ENCODE measurements around the gene MICU2.

Gene MICU2, protein sequence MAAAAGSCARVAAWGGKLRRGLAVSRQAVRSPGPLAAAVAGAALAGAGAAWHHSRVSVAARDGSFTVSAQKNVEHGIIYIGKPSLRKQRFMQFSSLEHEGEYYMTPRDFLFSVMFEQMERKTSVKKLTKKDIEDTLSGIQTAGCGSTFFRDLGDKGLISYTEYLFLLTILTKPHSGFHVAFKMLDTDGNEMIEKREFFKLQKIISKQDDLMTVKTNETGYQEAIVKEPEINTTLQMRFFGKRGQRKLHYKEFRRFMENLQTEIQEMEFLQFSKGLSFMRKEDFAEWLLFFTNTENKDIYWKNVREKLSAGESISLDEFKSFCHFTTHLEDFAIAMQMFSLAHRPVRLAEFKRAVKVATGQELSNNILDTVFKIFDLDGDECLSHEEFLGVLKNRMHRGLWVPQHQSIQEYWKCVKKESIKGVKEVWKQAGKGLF

DNA sequence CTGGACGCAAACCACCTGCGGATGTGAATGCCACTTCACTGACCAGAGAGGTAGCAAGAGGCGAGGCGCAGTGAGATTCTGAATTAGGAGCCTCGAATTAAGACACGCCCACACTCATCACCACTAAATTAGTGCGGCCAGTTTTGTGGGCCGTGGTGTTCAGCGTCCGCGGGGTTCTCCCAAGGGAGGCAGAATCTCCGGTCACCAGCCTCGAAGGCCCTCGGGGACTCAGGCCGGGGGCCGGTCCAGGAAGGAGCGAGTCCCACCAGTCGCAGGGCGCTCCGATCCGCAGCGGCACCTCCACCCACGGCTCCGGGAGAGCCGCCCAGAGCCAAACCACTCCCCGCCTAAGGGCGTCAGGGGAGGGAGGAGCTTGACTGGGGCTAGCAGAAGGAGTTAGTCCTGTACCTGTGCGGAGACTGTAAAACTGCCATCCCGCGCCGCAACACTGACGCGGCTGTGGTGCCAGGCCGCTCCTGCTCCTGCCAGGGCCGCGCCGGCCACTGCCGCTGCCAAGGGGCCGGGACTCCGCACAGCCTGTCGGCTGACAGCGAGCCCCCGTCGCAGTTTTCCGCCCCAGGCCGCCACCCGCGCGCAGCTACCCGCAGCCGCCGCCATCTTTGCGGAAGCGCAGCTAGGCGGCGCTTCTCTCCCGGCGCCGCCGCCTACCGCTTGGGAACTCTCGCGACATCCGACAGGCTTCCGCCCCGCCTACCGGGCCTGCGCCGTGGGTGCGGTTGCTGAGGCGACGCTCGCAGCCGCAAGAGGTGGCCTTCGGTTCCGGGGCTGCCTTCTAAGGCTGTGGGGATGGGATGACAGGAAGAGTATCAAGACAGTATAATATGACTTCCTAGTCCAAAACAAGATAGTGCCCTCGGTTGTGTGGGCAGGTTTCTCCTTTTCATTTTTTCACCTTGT lies at the start of gene MICU2:
Gene MICU2, minus strand, starts transcription at position 640 of the 918 bp plus-strand sequence. Its CDS starts 22 bp downstream, at position 618.
- DNase-seq: peak; percentile 76

DNA sequence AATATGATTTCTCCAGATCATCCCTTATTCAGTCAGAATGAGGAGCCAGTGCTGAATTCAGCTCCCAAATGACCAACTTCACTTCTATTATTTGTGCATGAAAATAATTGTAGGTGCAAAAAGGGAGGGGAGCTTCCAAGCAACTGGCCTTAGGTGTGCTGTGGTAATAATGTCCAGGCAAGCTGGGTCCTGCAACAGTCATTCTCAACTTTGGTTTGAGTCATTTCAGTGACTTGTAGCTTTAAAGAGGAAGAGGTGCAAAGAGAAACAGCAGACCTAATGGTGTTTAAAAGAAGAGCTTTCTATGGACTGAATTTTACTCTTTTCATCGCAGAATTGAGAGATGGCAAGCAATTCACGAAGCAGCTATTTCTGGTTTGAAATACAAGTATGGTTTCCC lies 37.7 kb upstream of the MICU2 start:
- no peak for DNase-seq

DNA sequence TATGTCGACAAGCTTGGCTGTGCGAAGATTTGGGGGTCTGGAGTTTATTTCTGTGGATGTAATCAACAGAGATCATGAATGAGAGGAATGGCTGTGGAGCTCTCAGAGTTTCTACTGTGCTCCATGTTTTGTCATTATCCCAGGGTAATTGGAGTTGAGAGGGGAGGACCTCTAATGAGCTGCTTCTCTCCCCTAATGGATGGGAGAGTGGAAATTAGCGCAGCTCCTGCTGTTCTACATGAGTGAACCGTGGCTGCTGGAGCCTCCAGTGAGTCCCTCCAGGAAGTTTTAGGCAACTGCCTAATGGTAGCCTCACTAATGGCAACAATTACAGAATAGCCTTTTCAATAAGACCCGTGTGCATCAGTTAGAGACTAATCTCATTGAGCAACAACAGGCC lies 35.6 kb upstream of the MICU2 start:
- no peak for DNase-seq

DNA sequence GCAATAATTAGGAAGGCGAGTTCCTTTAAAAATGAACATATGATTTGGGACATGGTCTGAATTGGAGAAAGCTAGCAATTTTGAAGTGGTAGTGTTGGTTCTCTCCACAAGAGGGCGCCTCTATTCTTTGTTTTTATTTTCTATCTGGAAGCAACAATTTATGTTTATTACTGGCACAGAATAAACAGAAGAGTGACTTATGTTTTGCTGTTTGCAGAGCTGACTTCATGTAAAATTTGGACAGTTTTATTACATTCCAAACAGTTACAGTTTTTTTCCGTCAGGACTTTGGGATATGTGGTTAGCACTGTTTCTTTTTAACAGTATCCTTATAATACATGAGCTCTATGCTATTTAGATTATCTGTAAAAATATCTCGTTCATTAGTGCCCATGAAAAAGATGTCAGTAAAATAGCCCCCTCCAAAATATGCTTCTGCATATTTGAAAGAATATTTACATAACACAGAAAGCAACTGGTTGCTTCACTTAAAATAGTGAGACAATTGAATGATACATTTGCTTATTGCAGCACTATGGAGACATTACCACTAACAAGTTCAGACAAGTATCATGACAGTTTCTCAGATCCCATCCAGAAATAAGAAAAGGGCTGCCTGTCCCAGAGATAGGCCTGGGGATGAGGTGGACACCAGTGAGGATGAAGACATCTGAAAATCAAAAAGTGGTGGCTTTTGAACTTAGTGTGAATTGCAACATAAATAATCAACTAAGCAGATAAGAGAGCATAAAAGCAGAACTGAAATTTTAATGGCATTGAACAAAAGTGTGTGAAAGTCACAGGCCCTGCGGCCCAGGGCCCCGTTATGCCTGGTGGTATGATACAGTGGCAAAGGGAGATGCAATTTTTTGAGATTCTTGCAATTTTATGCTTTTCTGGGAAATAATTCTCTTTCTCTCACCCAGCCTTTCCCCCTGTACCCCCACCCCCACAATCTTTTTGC lies 34.6 kb upstream of the MICU2 start:
- DNase-seq: no peak

DNA sequence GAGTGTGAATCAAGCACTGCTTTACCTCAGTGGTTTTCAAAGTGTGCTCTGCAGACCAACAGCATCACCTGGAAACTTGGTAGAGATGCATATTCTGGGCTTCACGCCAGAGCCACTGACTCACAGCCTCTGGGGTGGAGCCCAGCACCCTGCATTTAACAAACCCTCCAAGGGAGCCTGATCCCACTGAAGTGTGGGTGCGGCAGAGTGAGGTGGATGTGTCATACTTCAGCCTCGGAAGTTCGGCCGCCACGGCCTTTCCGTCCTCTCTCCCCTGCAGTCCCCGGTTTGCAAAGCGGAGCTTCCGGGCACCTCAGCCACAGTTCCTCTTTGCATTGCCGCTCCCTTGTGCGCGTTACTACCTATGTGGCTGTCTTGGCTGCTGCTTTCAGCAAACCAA lies 33.3 kb upstream of the MICU2 start:
- DNase-seq: peak; percentile 88

DNA sequence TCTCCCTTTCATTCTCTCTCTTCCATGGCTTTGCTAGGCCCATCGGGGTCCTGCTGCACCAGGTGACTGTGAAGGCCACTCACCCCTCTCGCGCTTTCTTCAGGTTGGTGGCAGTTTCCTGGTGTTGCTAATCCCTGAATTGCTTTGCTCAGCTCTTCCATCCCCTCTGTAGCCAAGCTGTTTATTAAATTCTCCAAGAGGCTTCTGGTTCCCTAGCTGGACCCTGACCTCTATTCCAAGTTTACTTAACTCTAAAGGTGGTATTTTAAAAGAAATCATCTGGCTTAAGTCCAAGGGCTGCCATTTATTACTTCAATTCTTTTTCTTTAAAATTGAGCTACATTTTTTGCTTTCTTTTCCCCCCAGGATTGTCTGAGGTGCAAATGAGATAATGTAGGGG lies 32.7 kb upstream of the MICU2 start:
- no peak for DNase-seq

DNA sequence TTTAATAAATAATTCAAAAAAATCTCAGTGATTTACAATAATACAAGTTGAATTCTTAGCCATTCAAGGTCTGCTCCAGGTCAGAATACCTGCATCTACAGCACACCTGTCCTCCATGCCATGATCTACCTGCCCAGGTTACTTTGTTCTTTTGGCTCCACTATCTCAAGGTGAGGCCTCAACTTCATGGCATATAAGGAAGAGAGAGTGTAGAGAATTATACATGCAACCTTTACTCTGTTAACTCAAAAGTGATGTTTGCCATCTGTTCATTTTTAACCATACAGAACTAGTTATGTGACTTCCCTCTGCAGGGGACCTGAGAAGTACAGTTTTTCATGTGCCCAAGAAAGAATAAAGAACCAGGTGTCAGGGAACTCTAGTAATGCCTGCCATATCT lies 28.2 kb upstream of the MICU2 start:
- DNase-seq: no peak

DNA sequence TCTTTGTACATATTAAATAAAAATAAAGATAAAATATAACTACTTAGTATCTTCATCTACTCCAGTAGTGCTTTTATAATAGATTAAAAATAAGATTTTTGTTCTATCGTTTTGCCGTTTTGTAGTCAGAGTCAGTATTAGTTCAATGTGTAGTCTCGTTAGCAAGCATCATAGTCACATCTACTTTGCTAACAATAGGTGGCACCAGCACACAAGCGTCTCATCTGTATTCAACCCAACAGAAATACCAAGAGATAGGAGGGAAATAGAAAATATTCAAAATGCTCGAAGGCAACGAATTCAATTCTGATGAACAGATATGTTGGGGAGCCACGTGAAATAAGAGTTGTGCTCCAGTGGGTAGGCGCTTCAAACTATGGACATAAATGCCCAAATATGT lies 21.4 kb upstream of the MICU2 start:
- peak; percentile 20 for DNase-seq

DNA sequence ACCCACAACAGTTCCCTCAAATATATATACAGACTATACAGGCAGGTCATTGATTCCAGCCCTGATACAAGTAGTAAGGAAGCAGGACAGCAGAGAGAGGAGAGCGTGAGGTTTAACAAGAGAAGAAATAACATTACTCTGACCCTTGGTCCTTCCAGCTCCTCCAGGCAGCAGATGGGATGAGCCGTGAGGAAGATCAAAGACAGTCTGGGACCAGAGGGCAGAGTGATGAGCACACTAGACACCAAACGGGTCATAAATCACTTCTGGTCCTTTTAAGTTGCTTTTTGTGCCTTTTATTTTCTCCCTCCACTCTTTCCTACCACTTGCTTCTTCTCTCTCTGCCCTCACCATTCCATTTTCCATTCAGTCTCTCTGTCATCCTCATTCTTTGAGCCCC lies 16.9 kb upstream of the MICU2 start:
- DNase-seq: no peak

DNA sequence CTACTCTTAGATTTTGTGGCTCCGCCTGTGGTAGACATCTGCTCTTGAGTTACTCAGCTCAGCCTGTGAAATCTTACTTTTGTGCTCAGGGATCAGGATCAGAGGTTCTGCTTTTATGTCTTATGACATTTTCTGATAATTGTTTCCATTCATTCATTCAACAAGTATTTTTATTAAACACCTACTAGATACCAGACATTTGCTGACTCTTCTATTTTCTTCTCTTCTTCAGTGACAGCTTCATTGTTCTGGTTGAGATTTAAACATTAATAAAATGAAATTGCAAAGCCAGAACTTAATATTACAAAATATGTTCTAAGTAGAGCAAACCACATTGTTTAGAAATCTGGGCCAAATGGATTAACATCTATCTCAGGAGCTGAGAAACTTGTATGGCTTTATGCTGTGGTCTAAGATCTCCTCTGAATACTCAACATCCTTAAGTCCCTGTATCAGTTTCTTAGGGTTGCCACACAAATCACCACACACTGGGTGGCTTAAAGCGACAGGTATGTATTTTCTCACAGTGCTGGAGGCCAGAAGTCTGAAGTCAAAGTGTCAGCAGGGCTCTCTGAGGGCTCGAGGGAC lies 15.8 kb upstream of the MICU2 start:
- no peak for DNase-seq

DNA sequence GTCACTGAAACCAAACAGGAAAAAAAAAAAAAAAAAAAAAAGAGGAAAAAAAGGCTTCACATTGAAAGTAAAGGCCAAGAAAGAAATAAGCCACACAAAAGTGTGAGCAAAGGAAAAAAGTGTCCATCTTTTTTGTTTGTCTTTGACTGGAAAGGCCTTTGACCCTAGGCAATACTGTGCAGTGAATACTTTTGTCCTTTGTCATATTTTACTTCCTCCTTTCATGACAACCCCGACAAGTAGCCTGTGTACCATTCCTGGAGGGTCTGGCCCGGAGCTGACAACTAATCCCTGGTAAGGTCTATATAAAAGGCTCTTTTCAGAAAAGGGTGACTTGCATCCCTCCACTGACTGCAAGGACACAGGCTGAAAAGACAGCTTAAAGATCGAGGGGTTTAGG lies 12.9 kb upstream of the MICU2 start:
- no peak for DNase-seq

DNA sequence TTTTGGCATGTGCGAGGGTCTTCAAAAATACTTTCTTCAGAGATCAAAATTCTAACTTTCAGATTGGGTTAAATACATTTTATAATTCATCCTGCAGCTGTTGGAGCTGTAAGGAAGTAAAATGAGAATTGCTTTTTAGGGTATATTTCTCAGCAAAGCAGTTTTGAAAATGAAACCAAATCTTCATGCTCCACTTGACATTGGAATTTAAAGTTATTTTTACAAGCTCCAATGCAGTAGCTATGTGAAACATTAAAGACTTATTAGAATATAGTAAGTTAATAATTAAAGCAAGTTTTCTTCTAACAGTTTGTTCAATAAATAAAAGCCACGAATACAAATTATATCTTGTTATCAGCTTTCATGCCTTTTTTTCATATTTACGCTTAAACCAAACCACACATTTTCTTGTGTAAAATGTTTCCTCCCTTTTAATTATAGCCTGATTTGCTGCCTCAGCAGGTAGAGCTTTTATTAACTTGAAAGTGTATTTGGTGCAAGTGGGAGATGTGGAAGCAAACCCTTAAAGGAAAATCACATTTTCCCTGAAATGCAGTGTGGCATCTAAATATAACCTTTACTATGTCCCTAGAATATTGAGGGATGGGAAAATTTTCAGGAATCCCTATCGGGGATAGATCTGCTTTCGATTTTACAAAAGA lies 12.4 kb upstream of the MICU2 start:
- no peak for DNase-seq

DNA sequence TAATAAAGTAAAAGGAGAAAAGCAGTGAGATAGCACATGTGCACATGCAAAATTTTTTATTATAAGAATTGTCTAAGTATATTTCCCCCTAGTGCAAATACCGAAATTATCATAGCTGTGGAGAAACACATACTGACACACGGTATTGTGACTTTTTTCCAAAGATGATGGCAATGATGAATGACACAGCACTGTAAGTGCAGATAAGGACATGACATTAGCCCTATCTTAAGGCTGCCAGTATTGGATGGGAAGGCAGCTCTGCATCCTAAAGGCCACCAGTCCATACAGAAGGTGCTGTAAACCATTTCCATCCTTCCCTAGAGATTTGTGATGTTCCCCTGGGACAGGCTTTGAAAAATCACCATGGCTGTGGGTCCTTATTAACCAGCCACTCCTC lies 11.5 kb upstream of the MICU2 start:
- no peak for DNase-seq

DNA sequence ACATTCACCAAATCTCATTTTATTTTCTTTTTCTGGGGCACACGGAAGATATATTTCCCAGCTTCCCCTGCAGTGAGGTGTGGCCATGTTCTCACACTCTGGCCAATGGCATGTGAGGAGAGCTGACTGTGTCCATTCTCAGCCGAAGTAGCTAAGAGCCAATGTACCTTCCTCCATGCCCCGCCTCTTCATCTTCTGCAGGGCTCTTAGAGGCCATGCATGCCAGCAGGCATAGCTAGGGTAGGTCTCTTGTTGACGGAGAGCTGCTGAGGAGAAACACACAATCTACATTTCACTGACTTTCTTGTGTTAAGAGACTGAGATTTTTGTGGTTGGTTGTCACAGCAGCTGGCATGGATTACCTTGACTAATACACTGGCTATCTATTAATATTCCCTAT lies 9.8 kb upstream of the MICU2 start:
- no peak for DNase-seq

DNA sequence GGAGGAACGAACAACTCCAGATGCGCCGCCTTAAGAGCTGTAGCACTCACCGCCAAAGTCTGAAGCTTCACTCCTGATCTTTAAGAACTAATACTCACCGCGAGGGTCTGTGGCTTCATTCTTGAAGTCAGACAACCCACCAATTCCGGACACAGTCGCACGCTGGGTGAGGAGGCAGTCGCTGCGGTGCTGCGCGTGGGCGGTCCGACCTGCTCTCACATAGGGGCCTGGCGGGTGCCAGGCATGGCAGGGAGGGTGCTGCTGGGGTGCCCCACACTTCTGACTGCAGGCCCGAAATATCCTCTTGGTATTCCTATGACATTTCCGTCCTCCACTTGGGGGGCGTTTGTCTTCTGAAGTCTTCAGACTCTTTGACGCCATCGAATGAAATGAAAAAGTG lies 7.4 kb upstream of the MICU2 start:
- no peak for DNase-seq

DNA sequence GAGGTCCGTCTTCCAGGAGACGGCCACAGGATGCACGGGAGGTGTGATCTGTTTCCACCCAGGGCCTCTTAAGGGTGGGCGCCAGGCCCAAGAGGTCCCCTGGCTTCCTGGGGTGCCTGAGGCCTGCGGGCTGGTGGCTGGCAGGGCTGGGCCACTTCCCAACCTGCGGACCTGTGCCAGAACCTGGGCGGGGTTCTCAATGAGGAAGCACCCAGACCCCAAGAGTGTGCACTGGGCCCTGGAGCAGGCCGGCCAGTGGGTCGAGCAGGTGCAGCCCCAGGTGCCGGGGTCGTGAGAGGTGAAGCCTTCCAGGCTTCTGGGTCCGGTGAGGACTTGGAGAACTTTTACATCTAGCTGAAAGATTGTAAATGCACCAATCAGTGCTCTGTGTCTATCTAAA lies 6.7 kb upstream of the MICU2 start:
- DNase-seq: no peak

DNA sequence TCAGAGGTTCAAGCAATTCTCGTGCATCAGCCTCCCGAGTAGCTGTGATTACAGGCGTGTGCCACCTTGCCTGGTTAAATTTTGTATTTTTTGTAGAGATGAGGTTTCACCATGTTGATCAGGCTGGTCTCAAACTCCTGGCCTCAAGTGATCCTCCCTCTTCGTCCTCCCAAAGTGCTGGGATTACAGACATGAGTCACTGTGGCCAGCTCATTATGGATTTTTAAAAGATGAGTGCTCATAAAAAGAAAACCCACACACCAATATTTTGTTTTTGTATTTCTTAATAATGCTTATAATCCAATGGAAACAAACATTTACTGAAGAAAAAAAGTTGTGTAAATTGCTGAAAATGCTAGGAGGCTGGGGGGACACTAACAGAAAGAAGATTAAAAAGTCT lies 5.0 kb upstream of the MICU2 start:
- no peak for DNase-seq

DNA sequence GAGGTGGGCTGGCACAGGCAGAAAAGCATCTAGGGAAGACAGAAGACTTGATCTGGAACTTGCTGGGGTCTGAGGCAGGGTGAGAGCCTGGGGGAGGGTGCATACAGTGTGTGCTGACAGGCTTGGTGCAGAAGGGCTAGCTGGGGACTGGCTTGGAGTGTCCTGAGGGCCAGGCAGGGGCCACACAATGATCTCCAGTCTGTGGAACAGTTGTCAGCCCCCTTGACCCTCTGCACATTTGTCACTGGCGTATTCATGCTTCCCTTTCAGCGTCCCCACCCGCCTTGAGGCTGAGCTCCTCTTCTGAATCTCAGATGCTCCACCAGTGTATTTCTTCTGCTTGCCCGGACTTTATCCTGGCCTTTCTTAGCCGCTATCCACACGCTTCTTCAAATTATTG lies 2.8 kb upstream of the MICU2 start:
- no peak for DNase-seq

DNA sequence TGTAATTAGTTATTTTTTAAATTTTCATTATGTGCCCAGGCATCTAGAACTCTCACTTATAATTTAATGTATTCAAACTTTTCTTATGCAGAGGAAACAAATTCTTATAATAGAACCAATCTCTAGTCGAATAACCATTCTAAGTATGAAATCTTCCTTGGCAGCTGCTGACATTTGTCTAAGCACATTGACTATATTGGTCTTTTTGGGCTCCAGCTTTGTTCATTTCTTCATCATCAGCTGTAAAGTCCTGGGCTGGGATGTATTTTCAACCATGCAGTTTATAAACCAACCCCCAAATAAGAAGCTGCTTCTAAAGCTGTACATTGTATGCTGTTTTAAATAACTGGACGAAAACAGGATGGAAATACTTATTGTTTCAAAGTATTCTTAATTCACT lies 2.3 kb upstream of the MICU2 start:
- no peak for DNase-seq

DNA sequence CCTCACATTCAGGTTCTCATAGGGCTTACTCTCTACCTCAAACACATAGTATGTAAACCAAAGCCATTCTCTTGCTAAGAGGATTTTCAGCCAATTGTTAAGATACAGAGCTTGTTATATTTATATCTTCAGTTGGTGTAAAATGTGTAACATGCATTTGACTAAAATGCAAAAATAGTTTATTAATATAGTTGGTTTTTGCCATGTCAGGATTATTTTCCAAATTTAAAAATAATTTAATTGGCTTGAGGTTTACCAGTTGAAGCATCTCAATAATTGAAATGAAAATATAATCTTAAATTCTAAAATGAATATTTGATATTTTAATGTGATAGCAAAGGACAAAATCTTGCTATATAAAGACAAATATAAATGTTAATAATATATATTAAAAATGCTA lies 7.2 kb downstream of the MICU2 start:
- no peak for DNase-seq

DNA sequence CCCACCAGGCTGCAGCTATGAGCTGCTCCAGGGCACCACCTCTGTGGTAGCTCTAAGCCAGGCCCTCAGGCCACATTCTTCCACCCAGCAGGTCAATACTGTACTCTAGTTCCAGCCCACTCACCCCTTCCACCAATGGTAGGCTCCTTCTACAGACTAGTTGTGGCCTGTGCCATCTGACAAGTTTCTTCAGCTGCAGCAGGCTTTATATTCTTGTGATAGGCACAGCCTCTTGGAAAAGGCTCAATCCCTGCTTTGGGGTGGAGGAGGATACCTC lies 8.5 kb downstream of the MICU2 start:
- DNase-seq: no peak
